Esophagus muscularis mucosa (tissue), 4 donors: ENCODE data around the gene MYL5. TPM values are rescaled to one million over a fixed set of nuclear protein-coding genes. Genes with fewer than 3 reads are reported as not detected.

Experiments used
- DNase-seq: peaks from one replicate; pipeline ENCODE4 v3.0.0-alpha.2; 2017; ENCODE audit errors: extremely low spot score
- H3K27ac ChIP-seq, 4 donors: fragments of 200-600 bp; sonication (generic); replicated peaks in 1 of 4; 1 replicate in 3 of 4; 2 replicates in 1 of 4; pipeline ENCODE4 v1.5.1; 2016 to 2019; ENCODE audit warnings: mild to moderate bottlenecking in 1 of 4
- H3K27me3 ChIP-seq, 4 donors: fragments of 200-600 bp; sonication (generic); one replicate each; pipeline versions ENCODE4 v1.5.1 to v1.6.0; 2016 to 2019
- H3K36me3 ChIP-seq, 4 donors: fragments of 200-600 bp; sonication (generic); one replicate each; pipeline ENCODE4 v1.5.1; 2016 to 2019
- H3K4me1 ChIP-seq, 4 donors: fragments of 200-600 bp; sonication (generic); one replicate each; pipeline ENCODE4 v1.5.1; 2016 to 2019
- H3K4me3 ChIP-seq, 4 donors: fragments of 200-600 bp; sonication (generic); 1 replicate in 2 of 4; 2 replicates in 2 of 4; pipeline ENCODE4 v1.5.1; 2016 to 2019; ENCODE audit warnings: mild to moderate bottlenecking in 4 of 4, moderate library complexity in 1 of 4
- H3K9me3 ChIP-seq, 4 donors: fragments of 200-600 bp; sonication (generic); 1 replicate in 3 of 4; 2 replicates in 1 of 4; pipeline ENCODE4 v1.5.1; 2016 to 2019
- CTCF ChIP-seq, 3 experiments: fragments of 200-600 bp in 2 of 3; fragments of 450-650 bp in 1 of 3; sonication (generic) in 2 of 3; IDR thresholded peaks; one replicate each; pipeline ENCODE4 v1.5.1; 2017 to 2019; ENCODE audit warnings: antibody characterized with exemption in 3 of 3, mild to moderate bottlenecking in 2 of 3, moderate library complexity in 1 of 3
- EP300 ChIP-seq: sonication (generic); formaldehyde crosslinking; IDR thresholded peaks from one replicate; pipeline ENCODE4 v1.6.1; 2017; ENCODE audit warnings: antibody characterized with exemption
- POLR2A ChIP-seq: fragments of 450-650 bp; IDR thresholded peaks from one replicate; pipeline ENCODE4 v1.6.1; 2017; ENCODE audit warnings: antibody characterized with exemption, moderate library complexity, mild to moderate bottlenecking, low read depth
- POLR2AphosphoS5 ChIP-seq, 2 donors: sonication (generic); formaldehyde crosslinking; IDR thresholded peaks; one replicate each; pipeline ENCODE4 v1.6.1; 2017; ENCODE audit warnings: antibody characterized with exemption in 2 of 2
- WGBS: methylation state at CpG from one replicate; pipeline ENCODE4 v1.1.5; 2018; 5-methylcytosine and 5-hydroxymethylcytosine counted together
- intact Hi-C: fragments of 100-400 bp; cut with DNase I; formaldehyde crosslinking; loops from one replicate; pipeline ENCODE4 v1.15.1; 2023
- total RNA-seq, 4 donors: library from RNA; depleted of rRNA; stranded (reverse); fragments of >200 nt; gene quantifications; one replicate each; pipeline versions ENCODE4 v1.1.0 to v1.2.1, GENCODE V29; 2016

The MYL5 gene
- total RNA-seq, 4 donors from 2014 or later, result 7.9 to 9.9 (median 9.6) TPM

GRCh38 chr4:660401-660800, 13.9 kb upstream of the MYL5 start:
- intact Hi-C loops, result no loop called here
- TF ChIP-seq POLR2AphosphoS5 (IDR thresholded peaks at IDR 0.05) (no peak), CTCF (IDR thresholded peaks at IDR 0.05) (no peak), EP300 (no peak), POLR2A (no peak)
- Histone ChIP-seq H3K27me3 (peaks cover 0 to 41% (median 0%) of the 10 kb centered on the region in 4 donors), H3K27ac (no peak overlapping the region), H3K9me3 (no peaks in the 10 kb centered on the region), H3K4me3 (no peak overlapping the region), H3K36me3 (no peaks in the 10 kb centered on the region), H3K4me1 (peaks cover 5 to 20% (median 18%) of the 10 kb centered on the region in 4 donors)
- 98% methylated on average over 9 of the region's 10 CpGs for WGBS
- no peak for DNase-seq

GRCh38 chr4:661231-661630, 13.1 kb upstream of the MYL5 start:
- peaks cover 5 to 20% (median 18%) of the 10 kb centered on the region in 4 donors for H3K4me1 ChIP-seq
- intact Hi-C loops, result no loop called here
- H3K4me3 ChIP-seq, result no peak overlapping the region
- no peaks in the 10 kb centered on the region for H3K9me3 ChIP-seq
- TF ChIP-seq POLR2A (no peak), CTCF (IDR thresholded peaks at IDR 0.05) (no peak), POLR2AphosphoS5 (IDR thresholded peaks at IDR 0.05) (no peak), EP300 (no peak)
- H3K27me3 ChIP-seq, result peaks cover 0 to 42% (median 0%) of the 10 kb centered on the region in 4 donors
- no peak overlapping the region for H3K27ac ChIP-seq
- H3K36me3 ChIP-seq, result no peaks in the 10 kb centered on the region
- no peak for DNase-seq
- 91% methylated on average over 3 of the region's 3 CpGs for WGBS

GRCh38 chr4:661881-662761, 12.2 kb upstream of the MYL5 start:
- Histone ChIP-seq H3K27ac (no peak overlapping the region), H3K4me1 (peaks cover 5 to 20% (median 18%) of the 10 kb centered on the region in 4 donors), H3K4me3 (no peak overlapping the region), H3K36me3 (no peaks in the 10 kb centered on the region), H3K9me3 (no peaks in the 10 kb centered on the region), H3K27me3 (peaks cover 0 to 33% (median 0%) of the 10 kb centered on the region in 4 donors)
- 97% methylated on average over 32 of the region's 42 CpGs for WGBS
- no peak for TF ChIP-seq POLR2A
- TF ChIP-seq EP300, result no peak
- no peak for TF ChIP-seq POLR2AphosphoS5 (IDR thresholded peaks at IDR 0.05)
- no peak for TF ChIP-seq CTCF (IDR thresholded peaks at IDR 0.05)
- intact Hi-C loops, result no loop called here
- no peak for DNase-seq

GRCh38 chr4:663046-663437, 11.3 kb upstream of the MYL5 start:
- WGBS, result 22% methylated on average over 12 of the region's 20 CpGs
- no peak for TF ChIP-seq POLR2AphosphoS5 (IDR thresholded peaks at IDR 0.05)
- TF ChIP-seq CTCF (IDR thresholded peaks at IDR 0.05), result no peak
- TF ChIP-seq EP300, result no peak
- TF ChIP-seq POLR2A, result no peak
- Histone ChIP-seq H3K4me1 (peaks cover 5 to 20% (median 18%) of the 10 kb centered on the region in 4 donors), H3K27me3 (peaks cover 0 to 33% (median 0%) of the 10 kb centered on the region in 4 donors), H3K27ac (peak overlapping the region in 1 of 4 donors; percentile 43), H3K36me3 (no peaks in the 10 kb centered on the region), H3K9me3 (no peaks in the 10 kb centered on the region), H3K4me3 (peak overlapping the region; percentile 57 to 80 (median 68))
- no peak for DNase-seq
- intact Hi-C loops, result no loop called here
